D341Med (cell line): ENCODE results near the gene HCAR2.
"Not testable (repeated sequence)": the region's sequence is repeated elsewhere in the genome, so short reads cannot be mapped to it uniquely, and the experiment has no call there.

Experiments
- DNase-seq: peaks from one replicate; pipeline ENCODE4 v3.0.0; 2012; ENCODE audit warnings: low spot score

Gene HCAR2

GRCh38 chr12:122665349-122665748 lies 37.8 kb downstream of the HCAR2 start:
- no peak for DNase-seq

GRCh38 chr12:122661938-122662337 lies 41.2 kb downstream of the HCAR2 start:
- no peak for DNase-seq

- no peak for DNase-seq
Observed at GRCh38 chr12:122661246-122661645, 41.9 kb downstream of the HCAR2 start.

- no peak for DNase-seq
Observed at GRCh38 chr12:122659579-122659978, 43.6 kb downstream of the HCAR2 start.

- no peak for DNase-seq
Observed at GRCh38 chr12:122656298-122656697, 46.9 kb downstream of the HCAR2 start.

GRCh38 chr12:122653291-122653690 lies 49.9 kb downstream of the HCAR2 start:
- not testable (repeated sequence) for DNase-seq

- DNase-seq: no peak
Observed at GRCh38 chr12:122651520-122652224, 51.5 kb downstream of the HCAR2 start.
